ENCODE results near the gene IRX2. TPM values are rescaled to one million over a fixed set of nuclear protein-coding genes. Genes with fewer than 3 reads are reported as not detected.

Gene IRX2
- total RNA-seq, 1 donor from 2014 or later: 9.1 TPM

DNA sequence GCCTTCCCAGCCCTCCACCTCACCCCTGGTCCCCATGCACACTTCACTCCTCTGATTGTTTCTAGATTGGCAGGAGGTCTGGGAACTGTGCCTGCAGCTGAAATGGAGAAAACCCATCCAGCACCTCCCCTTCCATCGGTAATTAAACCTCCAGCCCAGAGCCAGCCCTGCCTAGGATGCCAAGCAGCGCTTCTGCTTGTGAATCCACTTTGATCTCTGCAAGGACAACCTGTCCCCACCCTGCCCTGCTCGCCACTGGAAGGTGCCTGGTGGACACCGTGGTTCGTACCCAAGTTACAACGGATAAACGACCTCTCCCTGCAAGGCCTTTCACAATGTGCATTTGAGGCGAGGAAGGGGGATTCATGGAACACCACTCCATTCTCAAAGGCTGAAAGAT is 50.6 kb downstream of the IRX2 start:
- DNase-seq (ENCODE audit: low spot score): no peak
- Mint-ChIP-seq H3K36me3 (ENCODE audit: low read depth) (no peaks in the 10 kb centered on the region), H3K9me3 (ENCODE audit: low read depth) (no peaks in the 10 kb centered on the region), H3K27ac (ENCODE audit: unreplicated experiment) (no peak overlapping the region), H3K4me1 (ENCODE audit: low read depth) (no peaks in the 10 kb centered on the region), H3K4me3 (ENCODE audit: unreplicated experiment) (no peak overlapping the region), H3K27me3 (ENCODE audit: low read depth) (peaks cover 28% of the 10 kb centered on the region)
- TF ChIP-seq, protein P1, sequence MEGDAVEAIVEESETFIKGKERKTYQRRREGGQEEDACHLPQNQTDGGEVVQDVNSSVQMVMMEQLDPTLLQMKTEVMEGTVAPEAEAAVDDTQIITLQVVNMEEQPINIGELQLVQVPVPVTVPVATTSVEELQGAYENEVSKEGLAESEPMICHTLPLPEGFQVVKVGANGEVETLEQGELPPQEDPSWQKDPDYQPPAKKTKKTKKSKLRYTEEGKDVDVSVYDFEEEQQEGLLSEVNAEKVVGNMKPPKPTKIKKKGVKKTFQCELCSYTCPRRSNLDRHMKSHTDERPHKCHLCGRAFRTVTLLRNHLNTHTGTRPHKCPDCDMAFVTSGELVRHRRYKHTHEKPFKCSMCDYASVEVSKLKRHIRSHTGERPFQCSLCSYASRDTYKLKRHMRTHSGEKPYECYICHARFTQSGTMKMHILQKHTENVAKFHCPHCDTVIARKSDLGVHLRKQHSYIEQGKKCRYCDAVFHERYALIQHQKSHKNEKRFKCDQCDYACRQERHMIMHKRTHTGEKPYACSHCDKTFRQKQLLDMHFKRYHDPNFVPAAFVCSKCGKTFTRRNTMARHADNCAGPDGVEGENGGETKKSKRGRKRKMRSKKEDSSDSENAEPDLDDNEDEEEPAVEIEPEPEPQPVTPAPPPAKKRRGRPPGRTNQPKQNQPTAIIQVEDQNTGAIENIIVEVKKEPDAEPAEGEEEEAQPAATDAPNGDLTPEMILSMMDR (IDR thresholded peaks at IDR 0.05): no peak

DNA sequence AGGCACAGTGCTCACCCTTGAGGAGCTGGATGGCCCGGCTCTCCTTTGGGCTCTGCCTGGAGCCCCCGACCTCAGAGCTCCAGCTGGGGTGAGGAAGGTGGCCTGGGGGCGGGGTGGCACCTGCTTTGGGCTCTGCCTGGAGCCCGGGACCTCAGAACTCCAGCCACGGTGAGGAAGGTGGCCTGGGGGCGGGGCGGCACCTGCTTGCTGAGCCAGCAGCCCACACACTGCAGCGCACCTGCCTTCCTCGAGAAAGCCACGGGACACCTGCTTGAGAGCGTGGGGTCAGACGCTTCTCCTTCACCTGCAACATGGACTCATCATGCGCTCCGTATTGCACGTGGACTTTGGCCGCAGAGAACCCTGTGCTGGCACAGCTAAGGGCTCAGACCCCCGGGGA is 51.8 kb downstream of the IRX2 start:
- peaks cover 2% of the 10 kb centered on the region for H3K9me3 Mint-ChIP-seq (ENCODE audit: low read depth)
- peaks cover 6% of the 10 kb centered on the region for H3K4me1 Mint-ChIP-seq (ENCODE audit: low read depth)
- DNase-seq (ENCODE audit: low spot score): no peak
- no peak overlapping the region for H3K4me3 Mint-ChIP-seq (ENCODE audit: unreplicated experiment)
- no peaks in the 10 kb centered on the region for H3K36me3 Mint-ChIP-seq (ENCODE audit: low read depth)
- no peak overlapping the region for H3K27ac Mint-ChIP-seq (ENCODE audit: unreplicated experiment)
- TF ChIP-seq, protein P1 (IDR thresholded peaks at IDR 0.05): no peak
- H3K27me3 Mint-ChIP-seq (ENCODE audit: low read depth): peaks cover 23% of the 10 kb centered on the region

DNA sequence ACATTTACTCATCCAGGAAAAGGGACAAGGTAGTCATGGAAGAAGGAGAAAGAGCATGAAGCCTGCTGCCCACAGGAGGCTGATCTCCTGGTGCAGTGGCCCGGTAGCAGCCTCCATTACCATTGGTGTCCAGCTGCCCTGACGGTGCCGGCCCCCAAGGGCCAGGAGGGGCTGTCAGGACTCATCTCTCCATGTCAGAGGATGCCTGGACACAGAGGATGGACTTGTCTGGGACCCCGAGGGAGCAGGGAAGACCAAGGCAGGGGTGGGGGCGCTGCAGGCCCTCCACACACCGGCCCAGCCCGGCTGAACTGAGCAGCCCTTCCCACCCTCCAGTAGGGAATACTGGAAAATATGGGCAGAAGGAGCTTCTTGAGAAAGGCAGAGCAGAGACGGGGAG is 52.2 kb downstream of the IRX2 start:
- Mint-ChIP-seq H3K4me3 (ENCODE audit: unreplicated experiment) (no peak overlapping the region), H3K27me3 (ENCODE audit: low read depth) (peaks cover 22% of the 10 kb centered on the region), H3K36me3 (ENCODE audit: low read depth) (no peaks in the 10 kb centered on the region), H3K9me3 (ENCODE audit: low read depth) (peaks cover 2% of the 10 kb centered on the region), H3K27ac (ENCODE audit: unreplicated experiment) (no peak overlapping the region), H3K4me1 (ENCODE audit: low read depth) (peaks cover 6% of the 10 kb centered on the region)
- DNase-seq (ENCODE audit: low spot score): no peak
- TF ChIP-seq, protein P1 (IDR thresholded peaks at IDR 0.05): no peak

DNA sequence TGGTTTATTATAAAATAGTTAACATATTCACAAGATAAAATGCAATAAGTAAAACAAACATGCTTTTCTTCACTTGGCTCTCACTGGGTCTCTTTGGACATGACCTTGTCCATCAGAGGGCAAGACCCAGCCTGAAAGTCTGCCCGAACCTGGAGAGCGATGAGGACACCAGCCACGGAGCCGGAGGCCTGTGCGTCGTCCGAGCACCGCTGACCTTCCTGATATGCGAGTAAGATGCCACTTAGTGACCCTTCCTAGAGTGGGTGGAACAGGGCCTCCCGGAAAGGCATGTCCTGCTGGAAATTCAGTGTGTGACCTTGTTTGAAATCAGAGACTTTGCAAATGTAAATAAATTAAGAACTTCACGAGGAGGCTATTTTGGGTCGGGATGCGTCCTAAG is 52.9 kb downstream of the IRX2 start:
- peaks cover 6% of the 10 kb centered on the region for H3K4me1 Mint-ChIP-seq (ENCODE audit: low read depth)
- no peaks in the 10 kb centered on the region for H3K36me3 Mint-ChIP-seq (ENCODE audit: low read depth)
- H3K27ac Mint-ChIP-seq (ENCODE audit: unreplicated experiment): no peak overlapping the region
- no peak overlapping the region for H3K4me3 Mint-ChIP-seq (ENCODE audit: unreplicated experiment)
- TF ChIP-seq, protein P1 (IDR thresholded peaks at IDR 0.05): no peak
- no peak for DNase-seq (ENCODE audit: low spot score)
- peaks cover 19% of the 10 kb centered on the region for H3K27me3 Mint-ChIP-seq (ENCODE audit: low read depth)
- peaks cover 2% of the 10 kb centered on the region for H3K9me3 Mint-ChIP-seq (ENCODE audit: low read depth)

DNA sequence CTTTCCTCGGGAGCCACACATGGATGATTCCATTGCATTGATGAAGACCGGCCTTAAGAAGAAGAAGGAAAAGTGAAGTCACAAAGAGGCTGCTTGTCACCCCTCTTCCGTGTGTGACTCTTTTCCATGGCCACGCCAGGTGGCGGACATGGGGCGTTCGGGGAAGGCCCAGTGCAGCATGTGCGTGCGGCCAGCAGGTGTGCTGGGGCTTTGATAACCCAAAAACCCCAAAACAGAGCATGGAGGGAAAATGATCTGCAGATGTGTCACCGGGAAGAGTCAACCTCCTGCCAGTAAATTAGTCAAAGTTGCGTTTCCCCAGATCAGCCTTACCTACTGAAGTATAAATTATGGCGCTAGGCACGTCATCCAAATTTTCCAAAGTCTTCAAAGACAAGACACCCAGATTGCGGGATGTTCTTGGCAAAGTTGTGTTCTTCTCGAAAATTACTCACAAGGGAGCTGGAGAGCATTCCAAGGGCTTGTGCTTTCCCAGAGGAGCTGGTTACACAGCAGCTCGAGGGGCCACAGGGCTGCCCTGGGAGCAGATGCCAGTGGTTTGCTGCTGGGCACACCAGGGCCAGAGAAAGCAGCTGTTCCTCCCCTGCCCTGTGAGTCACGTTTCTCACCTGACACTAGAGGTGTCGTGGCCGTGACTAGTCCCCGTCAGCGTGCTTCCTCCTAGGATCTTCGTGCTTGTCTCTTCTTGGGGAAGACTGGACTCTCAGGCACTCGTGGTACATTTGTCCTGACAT is 53.9 kb downstream of the IRX2 start:
- H3K9me3 Mint-ChIP-seq (ENCODE audit: low read depth): peaks cover 2% of the 10 kb centered on the region
- H3K36me3 Mint-ChIP-seq (ENCODE audit: low read depth): no peaks in the 10 kb centered on the region
- H3K4me3 Mint-ChIP-seq (ENCODE audit: unreplicated experiment): no peak overlapping the region
- H3K27me3 Mint-ChIP-seq (ENCODE audit: low read depth): peaks cover 18% of the 10 kb centered on the region
- peaks cover 6% of the 10 kb centered on the region for H3K4me1 Mint-ChIP-seq (ENCODE audit: low read depth)
- H3K27ac Mint-ChIP-seq (ENCODE audit: unreplicated experiment): no peak overlapping the region
- TF ChIP-seq, protein P1 (IDR thresholded peaks at IDR 0.05): no peak
- DNase-seq (ENCODE audit: low spot score): no peak
